GM20000 (cell line): Measurements from ENCODE around the gene ZC3H4.
A peak's percentile ranks its signal among the peaks of the same experiment; 100 is the strongest.

ENCODE experiments used
- DNase-seq: peaks from one replicate; pipeline ENCODE4 v3.0.0; 2012; ENCODE audit warnings: low spot score
- CTCF ChIP-seq: IDR thresholded peaks from 2 replicates; pipeline ENCODE4 v1.5.1; 2012; ENCODE audit warnings: mild to moderate bottlenecking, control low read depth; ENCODE audit errors: extremely low read depth, missing control alignments

The ZC3H4 gene

DNA sequence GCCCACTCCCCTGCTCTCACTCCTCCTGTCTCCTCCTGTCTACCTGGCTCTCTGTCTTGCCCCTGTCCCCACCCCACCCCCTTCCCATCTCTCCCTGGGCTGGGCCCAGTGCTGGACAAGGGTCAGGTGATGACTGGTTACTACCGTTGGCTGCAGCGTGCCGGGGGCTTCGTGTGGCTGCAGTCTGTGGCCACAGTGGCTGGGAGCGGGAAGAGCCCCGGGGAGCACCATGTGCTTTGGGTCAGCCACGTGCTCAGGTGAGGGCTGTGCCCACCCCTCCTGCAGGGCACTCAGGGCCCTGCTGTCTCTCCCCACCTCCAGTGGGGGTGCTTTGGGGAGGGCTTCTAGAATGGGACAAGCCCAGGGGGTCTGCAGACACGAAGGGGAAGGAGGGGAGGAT is 72.7 kb downstream of the ZC3H4 start:
- TF ChIP-seq CTCF: no peak
- no peak for DNase-seq

GRCh38 chr19:47039239-47039874 is 74.2 kb downstream of the ZC3H4 start:
- DNase-seq: no peak
- no peak for TF ChIP-seq CTCF

DNA sequence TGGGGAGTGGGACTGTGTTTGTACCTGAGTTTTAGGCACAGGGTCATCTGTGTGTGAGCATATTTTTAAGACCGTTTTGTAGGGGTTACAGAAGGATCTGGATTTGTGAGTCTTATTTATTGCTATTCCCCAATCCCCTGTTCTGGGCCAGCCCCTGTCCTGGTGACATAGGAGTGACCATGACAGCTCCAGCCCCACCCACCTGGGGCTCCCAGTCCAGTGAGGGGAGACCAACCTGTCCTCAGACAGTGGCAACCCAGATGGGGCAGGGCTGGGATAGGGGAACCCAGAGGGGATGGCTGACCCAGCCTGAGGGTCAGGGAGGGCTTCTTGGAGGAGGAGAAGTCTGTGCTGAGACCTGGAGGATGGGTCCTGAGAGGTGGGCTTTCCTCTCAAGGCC is 75.8 kb downstream of the ZC3H4 start:
- no peak for DNase-seq
- no peak for TF ChIP-seq CTCF

DNA sequence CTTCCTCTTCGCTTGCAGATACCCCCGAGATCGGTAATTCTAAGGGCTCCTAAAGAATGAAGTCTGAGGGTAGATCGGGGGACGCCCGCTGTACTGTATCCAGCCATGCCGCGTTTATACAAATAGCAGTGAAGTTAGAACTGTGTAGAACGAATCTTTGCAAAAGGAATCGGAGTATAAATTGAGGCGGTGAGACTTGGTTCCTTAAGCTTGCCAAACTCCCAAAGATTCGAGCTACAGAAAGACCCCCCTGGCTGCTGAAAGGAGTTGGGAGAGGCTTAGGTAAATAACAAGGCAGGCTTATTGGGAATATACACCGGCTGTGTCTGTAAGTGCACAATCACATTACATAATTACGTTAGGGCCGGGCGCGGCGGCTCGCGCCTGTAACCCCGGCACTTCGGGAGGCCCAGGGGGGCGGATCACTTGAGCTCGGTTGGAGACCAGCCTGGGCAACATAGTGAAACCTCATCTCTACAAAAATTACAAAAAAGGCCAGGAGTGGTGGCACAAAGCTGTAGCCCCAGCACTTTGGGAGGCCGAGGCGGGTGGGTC is 77.4 kb downstream of the ZC3H4 start:
- no peak for TF ChIP-seq CTCF
- no peak for DNase-seq

DNA sequence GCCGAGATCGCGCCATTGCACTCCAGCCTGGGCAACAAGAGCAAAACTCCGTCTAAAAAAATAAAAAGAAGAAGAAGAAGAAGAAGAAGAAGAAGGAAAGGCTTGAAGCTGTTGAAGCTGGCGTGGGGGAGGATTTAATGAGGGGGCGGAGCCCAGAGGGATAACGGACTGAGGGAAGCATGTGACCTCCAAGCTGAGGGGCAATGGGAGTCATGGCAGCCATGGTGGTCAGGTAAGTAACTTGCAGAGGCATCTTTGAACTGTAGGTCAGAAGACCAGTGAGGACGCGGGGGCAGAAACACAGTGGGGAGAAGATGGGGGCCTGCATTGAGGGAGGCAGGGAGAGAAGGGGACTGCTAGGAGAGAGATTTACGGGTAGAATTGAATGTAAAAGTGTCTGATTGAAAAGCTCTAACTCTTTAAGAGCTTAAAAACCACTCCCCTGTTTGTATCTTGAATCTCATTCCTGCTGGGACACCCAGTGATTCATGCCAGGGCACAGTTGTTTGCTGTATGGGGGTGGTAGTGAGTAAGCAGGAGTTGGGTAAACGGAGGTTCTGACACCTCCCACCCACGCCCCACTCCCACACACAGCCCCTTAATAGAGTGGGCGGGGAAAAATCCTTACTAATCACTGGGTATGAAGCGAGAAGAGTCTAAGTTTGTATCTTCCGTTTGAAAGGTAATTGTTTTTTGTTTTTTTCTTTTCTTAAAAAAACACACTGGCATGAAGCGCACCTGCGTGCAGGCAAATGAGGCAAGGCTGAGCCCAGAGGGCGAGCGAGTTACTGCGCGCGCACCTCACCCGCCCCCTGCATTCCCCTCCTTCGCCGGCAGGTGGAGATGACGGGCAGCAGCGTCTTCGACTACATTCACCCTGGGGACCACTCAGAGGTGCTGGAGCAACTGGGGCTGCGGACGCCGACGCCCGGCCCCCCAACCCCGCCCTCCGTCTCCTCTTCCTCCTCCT is 78.2 kb downstream of the ZC3H4 start:
- TF ChIP-seq CTCF: peak; percentile 80
- peak; percentile 97 for DNase-seq

- peak; percentile 75 for TF ChIP-seq CTCF
- DNase-seq: peak; percentile 83
These were observed 81.3 kb downstream of the ZC3H4 start for GRCh38 chr19:47032171-47032811.
